A673 (cell line): ENCODE measurements around the gene EYA4. TPM values are rescaled to one million over a fixed set of nuclear protein-coding genes. Genes with fewer than 3 reads are reported as not detected.

Experiments
- BruUV-seq: library from RNA; stranded (reverse); fragments of 400-500 nt; replicated peaks from 2 replicates; lab custom pipeline; 2021; lab: Mats Ljungman, UMichigan
- CTCF ChIA-PET: fragments of 300-600 bp; sonication (Branson Sonifier 250); formaldehyde crosslinking; loops from one replicate; lab custom pipeline; 2022; ENCODE audit warnings: antibody characterized with exemption; lab: Charles Lee
- POLR2A ChIA-PET: fragments of 300-600 bp; sonication (Branson Sonifier 250); formaldehyde crosslinking; loops from one replicate; lab custom pipeline; 2022; ENCODE audit warnings: antibody characterized with exemption; ENCODE audit not compliant: low non-redundant PET; lab: Charles Lee
- DNase-seq: peaks from one replicate; pipeline ENCODE4 v3.0.0-alpha.2; 2015; ENCODE audit warnings: low spot score
- H3K27ac ChIP-seq: fragments of 200-600 bp; sonication (generic); 2 replicates; pipeline ENCODE4 v1.5.1; 2016; ENCODE audit warnings: mixed run types, low read depth, mild to moderate bottlenecking, mixed read lengths, antibody characterized with exemption, low read length; ENCODE audit not compliant: poor library complexity, severe bottlenecking
- H3K27me3 ChIP-seq: fragments of 200-600 bp; sonication (generic); replicated peaks from 2 replicates; pipeline ENCODE4 v1.6.1; 2017; ENCODE audit warnings: mixed run types, low read depth, mild to moderate bottlenecking, mixed read lengths, antibody characterized with exemption, low read length; ENCODE audit not compliant: insufficient read depth, poor library complexity
- H3K36me3 ChIP-seq: fragments of 200-600 bp; sonication (generic); 2 replicates; pipeline ENCODE4 v1.6.1; 2016; ENCODE audit warnings: mixed run types, mild to moderate bottlenecking, mixed read lengths, antibody characterized with exemption, low read length; ENCODE audit not compliant: insufficient read depth, poor library complexity, severe bottlenecking
- H3K4me1 ChIP-seq: fragments of 200-600 bp; sonication (generic); 2 replicates; pipeline ENCODE4 v1.6.1; 2017; ENCODE audit warnings: mixed run types, mild to moderate bottlenecking, mixed read lengths, antibody characterized with exemption, low read length; ENCODE audit not compliant: insufficient read depth, poor library complexity, severe bottlenecking
- H3K4me3 ChIP-seq: fragments of 200-600 bp; sonication (generic); 2 replicates; pipeline ENCODE4 v1.5.1; 2016; ENCODE audit warnings: low read depth, mixed run types, mild to moderate bottlenecking, mixed read lengths, low read length; ENCODE audit not compliant: poor library complexity, severe bottlenecking
- H3K9me3 ChIP-seq: fragments of 200-600 bp; sonication (generic); 2 replicates; pipeline ENCODE4 v1.6.1; 2016; ENCODE audit warnings: mixed run types, low read depth, mild to moderate bottlenecking, mixed read lengths, antibody characterized with exemption, low read length; ENCODE audit not compliant: poor library complexity, severe bottlenecking
- CTCF ChIP-seq: fragments of 300-800, 200-600 bp; sonication (generic); conservative IDR thresholded peaks from 2 replicates; pipeline ENCODE4 v1.5.1; 2017; ENCODE audit warnings: low read depth, mild to moderate bottlenecking, antibody characterized with exemption, low read length, moderate library complexity, mixed read lengths
- EZH2 ChIP-seq: fragments of 200-600 bp; sonication (generic); IDR thresholded peaks from 2 replicates; pipeline ENCODE4 v1.6.1; 2017; ENCODE audit warnings: borderline replicate concordance, low read depth, mild to moderate bottlenecking, mixed read lengths, antibody characterized with exemption, low read length; ENCODE audit not compliant: poor library complexity, severe bottlenecking
- intact Hi-C: fragments of 100-400 bp; cut with micrococcal nuclease; formaldehyde crosslinking; loops from one replicate; pipeline ENCODE4 v1.10.0; 2022; ENCODE audit not compliant: unreplicated experiment
- total RNA-seq: library from RNA; stranded (reverse); gene quantifications from 2 replicates; pipeline ENCODE4 v1.2.3, GENCODE V29; 2021

Gene EYA4
- total RNA-seq, 1 experiment from 2014 or later, result 1.3 TPM

GRCh38 chr6:133247581-133247980 lies 6.4 kb downstream of the EYA4 start:
- TF ChIP-seq EZH2, result no peak
- no peak for TF ChIP-seq CTCF
- CTCF ChIA-PET, result no interaction called here
- Histone ChIP-seq H3K27me3 (peaks cover 58% of the 10 kb centered on the region), H3K4me3 (no peak overlapping the region), H3K36me3 (no peaks in the 10 kb centered on the region), H3K9me3 (no peaks in the 10 kb centered on the region), H3K27ac (no peak overlapping the region), H3K4me1 (no peaks in the 10 kb centered on the region)
- POLR2A ChIA-PET, result no interaction called here
- BruUV-seq, result no TSS peak
- no peak for DNase-seq
- intact Hi-C loops, result no loop called here

GRCh38 chr6:133248241-133249001 lies 7.3 kb downstream of the EYA4 start:
- Histone ChIP-seq H3K9me3 (no peaks in the 10 kb centered on the region), H3K4me1 (no peaks in the 10 kb centered on the region), H3K27me3 (peaks cover 50% of the 10 kb centered on the region), H3K4me3 (no peak overlapping the region), H3K36me3 (no peaks in the 10 kb centered on the region), H3K27ac (no peak overlapping the region)
- no peak for DNase-seq
- intact Hi-C loops, result no loop called here
- no TSS peak for BruUV-seq
- no peak for TF ChIP-seq EZH2
- no peak for TF ChIP-seq CTCF
- POLR2A ChIA-PET, result no interaction called here
- CTCF ChIA-PET, result no interaction called here

- no peaks in the 10 kb centered on the region for H3K36me3 ChIP-seq
- CTCF ChIA-PET, result no interaction called here
- no peak for TF ChIP-seq CTCF
- TF ChIP-seq EZH2, result no peak
- no peak for DNase-seq
- intact Hi-C loops, result no loop called here
- peaks cover 17% of the 10 kb centered on the region for H3K27me3 ChIP-seq
- POLR2A ChIA-PET, result no interaction called here
- H3K4me1 ChIP-seq, result no peaks in the 10 kb centered on the region
- no peak overlapping the region for H3K4me3 ChIP-seq
- H3K27ac ChIP-seq, result no peak overlapping the region
- BruUV-seq, result no TSS peak
- no peaks in the 10 kb centered on the region for H3K9me3 ChIP-seq
Observed at GRCh38 chr6:133251688-133252087, 10.5 kb downstream of the EYA4 start.
